Heart left ventricle (tissue), 16 donors: ENCODE data around the gene BLMH. TPM values are rescaled to one million over a fixed set of nuclear protein-coding genes. Genes with fewer than 3 reads are reported as not detected.

Experiments used
- ATAC-seq, 4 donors: fragments of 200-7000 bp; cut with Tn5 transposase; one replicate each; pipeline ENCODE4 v1.9.1; 2020 to 2022; ENCODE audit warnings: moderate library complexity in 4 of 4, mild to moderate bottlenecking in 3 of 4, moderate number of reproducible peaks in 1 of 4
- DNase-seq, 5 donors: peaks; one replicate each; pipeline ENCODE4 v3.0.0-alpha.2; 2020
- H3K27ac ChIP-seq, 12 donors: fragments of 200-600 bp; sonication (generic) in 4 of 12; one replicate each; pipeline versions ENCODE4 v1.5.0 to v1.8.0; 2016 to 2022; ENCODE audit warnings: mild to moderate bottlenecking in 2 of 12
- H3K27me3 ChIP-seq, 9 donors: fragments of 200-600 bp; sonication (generic) in 2 of 9; one replicate each; pipeline versions ENCODE4 v1.5.1 to v1.8.0; 2016 to 2022; ENCODE audit warnings: mild to moderate bottlenecking in 3 of 9
- H3K36me3 ChIP-seq, 9 donors: fragments of 200-600 bp; sonication (generic) in 2 of 9; one replicate each; pipeline versions ENCODE4 v1.5.0 to v1.8.0; 2018 to 2022; ENCODE audit warnings: mild to moderate bottlenecking in 2 of 9
- H3K4me1 ChIP-seq, 12 donors: fragments of 200-600 bp; sonication (generic) in 4 of 12; one replicate each; pipeline versions ENCODE4 v1.5.0 to v1.8.0; 2016 to 2022; ENCODE audit warnings: mild to moderate bottlenecking in 3 of 12
- H3K4me3 ChIP-seq, 12 donors: fragments of 200-600 bp; sonication (generic) in 4 of 12; one replicate each; pipeline versions ENCODE4 v1.5.0 to v1.8.0; 2017 to 2022; ENCODE audit warnings: mild to moderate bottlenecking in 9 of 12, moderate library complexity in 4 of 12
- H3K9me3 ChIP-seq, 12 donors: fragments of 200-600 bp; sonication (generic) in 4 of 12; one replicate each; pipeline versions ENCODE4 v1.5.0 to v1.8.0; 2016 to 2022; ENCODE audit warnings: mild to moderate bottlenecking in 1 of 12
- POLR2A ChIP-seq, 2 donors: fragments of 450-650 bp; IDR thresholded peaks; one replicate each; pipeline ENCODE4 v1.6.1; 2017; ENCODE audit warnings: antibody characterized with exemption in 2 of 2, mild to moderate bottlenecking in 2 of 2, moderate library complexity in 2 of 2
- WGBS, 4 donors: extraction: QIAGEN DNeasy Blood & Tissue Kit in 2 of 4; methylation state at CpG; one replicate each; pipeline versions ENCODE4 v1.1.5 to v1.1.7; 2013 to 2018; 5-methylcytosine and 5-hydroxymethylcytosine counted together
- intact Hi-C, 10 donors: fragments of 100-400 bp; cut with DNase I; formaldehyde crosslinking; loops; one replicate each; pipeline versions ENCODE4 v1.11.1 to v1.14.2; 2022
- polyA plus RNA-seq, 2 donors: library from polyadenylated mRNA; stranded (reverse); fragments of 200-250 nt; gene quantifications; one replicate each; pipeline ENCODE4 v1.2.3, GENCODE V29; 2013
- total RNA-seq, 9 donors: library from RNA; depleted of rRNA in 2 of 9; stranded (reverse); fragments of >200 nt in 2 of 9; fragmentation: NEBNext Ultra II Directional in 3 of 9; extraction: Animal tissue kit (Norgen Biotek cat#: 25700) in 3 of 9; gene quantifications; one replicate each; pipeline versions ENCODE4 v1.1.0 to v1.2.4, GENCODE V29; 2016 to 2023
- TF ChIP-seq, protein P1 (sequence below), 12 donors: fragments of 200-600 bp; sonication (generic) in 4 of 12; IDR thresholded peaks; one replicate each; pipeline versions ENCODE4 v1.5.0 to v1.8.0; 2018 to 2022; ENCODE audit warnings: antibody characterized with exemption in 12 of 12, mild to moderate bottlenecking in 5 of 12
- donor health status: ischemic (EF 13 %, LVEDD 7.1; RV severe dilation, severe dysfunction).
- donor health status: healthy with polysubstance abuse.
- donor health status: DM: no; HTN: yes; CAD: no.
- donor health status: DM: no; HTN: no; CAD: no.
- donor health status: ischemic (EF 25% LVEDD 6.9; RV normal size, moderate dysfunction).
- donor health status: ischemic (EF 25% LVEDD 5.7; RV mildly dilated, moderate dysfunction).
- donor health status: healthy.
- donor health status: DM: yes; HTN: yes; CAD: no.
- donor health status: ischemic (EF 35%, LVEDD 5.7; RV mildly dilated, moderate dysfunction).
- donor health status: nonischemic (EF 11% LVEDD 7.7; RV severe dilation, severe dysfunction).
- donor health status: DM: yes; HTN: yes; CAD: no.
- donor health status: PGD.
- donor health status: ischemic (EF 29% LVEDD 5.4; RV normal size, mild dysfunction).
- donor health status: nonischemic (EF 23%, LVEDD 6.1; RV moderate dilation, normal function).

Gene BLMH
- total and polyA plus RNA-seq, 11 donors = 5.3 to 26.2 (median 15.4) TPM

DNA sequence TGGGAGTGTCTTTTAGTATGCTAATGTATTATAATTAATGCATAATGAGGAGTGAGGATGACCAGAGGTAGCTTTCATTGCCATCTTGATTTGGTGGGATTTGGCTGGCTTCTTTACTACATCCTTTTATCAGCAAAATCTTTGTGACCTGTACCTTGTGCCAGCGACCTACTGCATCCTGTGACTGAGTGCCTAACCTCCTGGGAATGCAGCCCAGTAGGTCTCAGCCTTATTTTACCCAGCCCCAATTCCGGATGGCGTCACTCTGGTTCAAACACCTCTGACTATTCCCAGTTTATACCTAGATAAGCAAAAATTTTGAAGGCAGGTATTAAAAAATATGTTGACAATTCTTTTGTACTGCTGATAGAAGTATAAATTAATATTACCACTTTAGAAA is 10.5 kb upstream of the BLMH start:
- WGBS, 4 donors = 70 to 81% (median 71%) methylated on average over 3 of the region's 3 CpGs
- Histone ChIP-seq H3K36me3 (no peaks in the 10 kb centered on the region), H3K4me1 (no peaks in the 10 kb centered on the region), H3K27ac (no peak overlapping the region), H3K27me3 (no peaks in the 10 kb centered on the region), H3K4me3 (no peak overlapping the region), H3K9me3 (peaks cover 0 to 8% (median 0%) of the 10 kb centered on the region in 12 donors)
- no peak for DNase-seq
- no peak for ATAC-seq
- intact Hi-C loops = no loop called here
- TF ChIP-seq POLR2A (IDR thresholded peaks at IDR 0.05) = no peak
- TF ChIP-seq, protein P1, sequence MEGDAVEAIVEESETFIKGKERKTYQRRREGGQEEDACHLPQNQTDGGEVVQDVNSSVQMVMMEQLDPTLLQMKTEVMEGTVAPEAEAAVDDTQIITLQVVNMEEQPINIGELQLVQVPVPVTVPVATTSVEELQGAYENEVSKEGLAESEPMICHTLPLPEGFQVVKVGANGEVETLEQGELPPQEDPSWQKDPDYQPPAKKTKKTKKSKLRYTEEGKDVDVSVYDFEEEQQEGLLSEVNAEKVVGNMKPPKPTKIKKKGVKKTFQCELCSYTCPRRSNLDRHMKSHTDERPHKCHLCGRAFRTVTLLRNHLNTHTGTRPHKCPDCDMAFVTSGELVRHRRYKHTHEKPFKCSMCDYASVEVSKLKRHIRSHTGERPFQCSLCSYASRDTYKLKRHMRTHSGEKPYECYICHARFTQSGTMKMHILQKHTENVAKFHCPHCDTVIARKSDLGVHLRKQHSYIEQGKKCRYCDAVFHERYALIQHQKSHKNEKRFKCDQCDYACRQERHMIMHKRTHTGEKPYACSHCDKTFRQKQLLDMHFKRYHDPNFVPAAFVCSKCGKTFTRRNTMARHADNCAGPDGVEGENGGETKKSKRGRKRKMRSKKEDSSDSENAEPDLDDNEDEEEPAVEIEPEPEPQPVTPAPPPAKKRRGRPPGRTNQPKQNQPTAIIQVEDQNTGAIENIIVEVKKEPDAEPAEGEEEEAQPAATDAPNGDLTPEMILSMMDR (IDR thresholded peaks at IDR 0.05) = no peak

DNA sequence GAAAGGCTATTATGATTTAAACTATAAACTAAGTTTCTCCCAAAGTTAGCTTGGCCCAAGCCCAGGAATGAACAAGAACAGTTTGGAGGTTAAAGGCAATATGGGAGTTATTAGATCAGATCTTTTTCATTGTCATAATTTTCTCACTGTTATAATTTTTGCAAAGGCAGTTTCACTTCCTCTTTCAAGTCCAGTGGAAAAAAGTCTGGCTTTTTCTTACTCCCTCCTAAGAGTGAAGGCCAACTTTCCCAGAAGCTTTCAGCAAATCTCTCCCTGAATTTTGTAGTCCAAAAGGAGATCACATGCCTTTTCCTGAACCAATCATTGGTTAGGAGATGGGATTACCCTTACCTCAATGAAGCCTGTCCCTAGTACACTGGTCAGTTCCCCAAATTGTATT is 9.1 kb upstream of the BLMH start:
- Histone ChIP-seq H3K4me3 (no peak overlapping the region), H3K4me1 (no peaks in the 10 kb centered on the region), H3K27me3 (no peaks in the 10 kb centered on the region), H3K27ac (no peak overlapping the region), H3K36me3 (no peaks in the 10 kb centered on the region), H3K9me3 (peaks cover 0 to 8% (median 0%) of the 10 kb centered on the region in 12 donors)
- TF ChIP-seq, protein P1 (IDR thresholded peaks at IDR 0.05) = no peak
- TF ChIP-seq POLR2A (IDR thresholded peaks at IDR 0.05) = no peak
- intact Hi-C loops = no loop called here
- DNase-seq (no peak), ATAC-seq (no peak)

DNA sequence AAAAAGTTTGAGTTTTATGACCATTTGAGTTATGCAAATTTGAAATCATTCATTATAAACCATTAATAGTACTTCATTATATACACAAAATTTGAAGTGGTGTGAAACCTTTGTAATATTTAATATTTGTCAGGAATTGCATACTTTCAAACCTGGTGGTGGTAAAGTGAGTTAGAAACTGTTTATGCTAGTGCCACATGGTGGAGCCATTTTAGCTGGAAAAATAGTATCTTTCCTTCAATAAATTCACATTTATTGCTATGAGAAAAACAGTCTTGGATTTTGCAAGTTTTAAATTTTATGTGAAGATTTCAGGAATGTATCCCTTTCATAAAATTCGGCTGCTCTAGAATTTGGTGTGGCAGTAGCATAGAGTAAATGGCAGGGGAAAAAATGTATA is 7.3 kb upstream of the BLMH start:
- DNase-seq = no peak
- intact Hi-C loops = no loop called here
- 69 to 88% (median 79%) methylated on average over 1 of the region's 1 CpG for whole genome bisulfite sequencing, 4 donors
- H3K27ac ChIP-seq = no peak overlapping the region
- H3K27me3 ChIP-seq = no peaks in the 10 kb centered on the region
- peaks cover 0 to 8% (median 0%) of the 10 kb centered on the region in 12 donors for H3K9me3 ChIP-seq
- TF ChIP-seq POLR2A (IDR thresholded peaks at IDR 0.05) = no peak
- TF ChIP-seq, protein P1 (IDR thresholded peaks at IDR 0.05) = no peak
- no peaks in the 10 kb centered on the region for H3K4me1 ChIP-seq
- H3K4me3 ChIP-seq = no peak overlapping the region
- no peaks in the 10 kb centered on the region for H3K36me3 ChIP-seq
- ATAC-seq = no peak

DNA sequence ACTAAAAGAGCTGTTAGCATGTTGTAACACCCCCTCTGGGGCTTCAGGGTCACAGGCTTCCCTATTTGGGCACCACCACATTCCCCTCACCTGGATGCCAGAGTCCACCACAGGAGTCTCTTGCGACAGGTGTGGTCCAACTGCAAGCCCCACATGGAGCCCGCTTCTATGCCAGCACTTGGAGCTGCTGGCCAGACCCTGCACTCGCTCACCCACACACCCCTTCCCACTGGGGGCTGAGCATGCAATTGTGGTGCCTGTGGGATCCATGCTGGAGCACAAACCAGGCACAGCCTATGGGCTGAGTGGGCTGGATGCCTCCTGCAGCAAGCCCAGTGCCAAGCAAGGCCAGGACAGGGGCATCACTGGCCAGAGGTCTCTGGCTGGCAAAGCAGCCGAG is 6.0 kb upstream of the BLMH start:
- Histone ChIP-seq H3K9me3 (peaks cover 0 to 8% (median 0%) of the 10 kb centered on the region in 12 donors), H3K27me3 (no peaks in the 10 kb centered on the region), H3K4me3 (no peak overlapping the region), H3K4me1 (peaks cover 0 to under 1% (median 0%) of the 10 kb centered on the region in 12 donors), H3K27ac (no peak overlapping the region), H3K36me3 (no peaks in the 10 kb centered on the region)
- no peak for TF ChIP-seq POLR2A (IDR thresholded peaks at IDR 0.05)
- TF ChIP-seq, protein P1 (IDR thresholded peaks at IDR 0.05) = no peak
- intact Hi-C loops = no loop called here
- 95 to 100% (median 98%) methylated on average over 3 to 4 of the region's 4 CpGs for WGBS, 4 donors
- ATAC-seq = peak in 1 of 4 donors; percentile 15
- no peak for DNase-seq
